ENCODE results near the gene LCNL1.

LCNL1 gene

GRCh38 chr9:136960212-136960937 is 22.4 kb upstream of the LCNL1 start:
- DNase-seq: no peak

GRCh38 chr9:136960938-136961275 is 21.9 kb upstream of the LCNL1 start:
- no peak for DNase-seq

DNA sequence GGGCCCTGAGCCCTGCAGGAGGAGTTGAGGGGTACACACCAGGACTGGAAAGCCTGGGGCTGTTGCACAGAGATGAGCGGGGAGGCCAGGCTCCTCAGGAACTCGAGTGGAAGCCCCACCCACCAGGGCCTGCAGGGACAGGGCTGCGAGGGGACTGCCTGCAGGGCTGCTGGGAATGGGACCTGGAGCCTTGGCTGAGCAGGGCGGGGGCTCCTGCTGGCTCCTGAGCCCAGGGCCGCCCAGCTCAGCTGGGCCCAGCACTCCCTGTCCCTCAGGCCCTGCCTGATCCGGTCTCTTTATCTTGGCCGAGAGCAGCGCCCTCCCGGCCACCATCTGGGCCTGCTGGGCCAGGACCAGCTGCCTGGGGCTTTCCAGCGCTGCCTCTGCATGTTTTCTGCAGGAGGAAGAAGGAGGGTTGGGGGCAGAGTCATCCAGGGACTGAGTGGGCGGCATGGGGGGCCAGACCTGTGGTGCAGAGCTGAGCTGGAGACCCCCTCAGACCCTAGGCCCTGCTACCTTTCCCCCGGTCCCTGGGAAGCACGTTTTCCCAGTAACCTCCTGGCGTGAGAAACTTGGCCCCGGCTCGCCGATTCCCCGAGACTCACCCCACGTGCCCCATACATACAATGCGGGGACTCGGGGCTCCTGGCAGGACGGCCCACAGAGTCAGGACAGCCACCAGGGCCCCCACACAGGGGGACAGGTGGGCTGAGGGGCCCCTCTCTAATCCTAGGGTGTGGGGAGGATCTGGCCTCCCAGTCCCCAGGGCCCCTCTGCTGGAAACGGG is 21.3 kb upstream of the LCNL1 start:
- DNase-seq: peak in 1 of 2 donors; percentile 37

DNA sequence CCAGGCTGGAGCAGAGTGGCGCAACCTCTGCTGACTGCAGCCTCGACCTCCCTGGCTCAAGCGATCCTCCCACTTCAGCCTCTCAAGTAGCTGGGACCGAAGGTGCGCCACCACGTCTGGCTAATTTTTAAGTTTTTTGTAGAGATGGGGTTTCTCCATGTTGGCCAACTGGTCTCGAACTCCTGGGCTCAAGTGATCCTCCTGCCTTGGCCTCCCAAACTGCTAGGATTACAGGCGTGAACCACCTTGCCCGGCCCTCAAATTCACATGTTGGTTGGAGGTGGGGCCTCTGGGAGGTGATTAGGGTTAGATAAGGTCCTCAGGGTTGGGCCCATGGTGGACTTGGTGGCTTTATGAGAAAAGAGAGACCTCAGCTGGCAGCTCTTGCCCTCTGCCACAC is 20.6 kb upstream of the LCNL1 start:
- no peak for DNase-seq

DNA sequence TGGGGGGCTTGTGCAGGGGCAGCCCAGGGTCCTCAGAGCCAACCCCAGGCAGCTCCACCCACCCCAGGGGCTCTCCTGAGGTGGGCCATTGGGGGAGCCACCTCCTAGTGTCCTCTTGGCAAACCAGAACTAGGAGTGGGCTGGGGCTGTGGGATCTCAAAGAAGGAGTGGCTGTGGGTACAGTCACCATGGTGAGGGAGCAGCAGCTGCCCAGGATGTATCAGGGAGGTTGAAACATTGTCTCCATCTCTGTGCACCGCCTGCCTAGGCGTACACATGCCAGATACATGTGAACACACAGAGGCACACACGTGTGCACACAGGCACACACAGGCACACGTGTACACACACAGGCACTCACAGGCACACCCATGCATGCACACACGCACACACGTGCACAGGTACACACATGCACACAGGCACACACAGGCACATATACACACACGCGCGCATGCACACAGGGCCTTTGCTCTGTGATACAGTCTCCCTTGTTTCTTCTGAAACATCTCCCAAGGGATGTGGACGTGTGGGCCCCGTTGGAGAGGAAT is 20.0 kb upstream of the LCNL1 start:
- DNase-seq: no peak

- no peak for DNase-seq
Observed at GRCh38 chr9:136963341-136963740, 19.5 kb upstream of the LCNL1 start.

DNA sequence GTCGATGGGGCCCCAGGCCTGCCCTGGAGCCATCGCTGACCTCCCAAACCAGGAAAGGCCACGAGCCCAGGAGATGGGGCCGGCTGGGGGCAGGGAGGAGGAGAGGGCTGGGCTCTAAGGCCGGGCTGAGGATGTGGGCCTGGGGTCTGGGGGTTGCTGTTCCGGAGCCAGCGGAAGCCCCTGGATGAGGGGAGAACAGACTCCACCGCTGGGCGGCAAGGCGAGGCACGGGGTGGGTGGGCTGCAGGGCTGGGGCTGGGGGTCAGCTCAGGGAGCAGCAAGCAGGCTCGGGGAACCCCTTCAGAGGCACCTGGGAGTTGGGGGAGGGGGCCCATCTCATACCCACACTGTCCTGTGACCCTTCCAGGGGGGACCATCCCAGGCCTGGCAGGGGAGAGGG is 19.0 kb upstream of the LCNL1 start:
- no peak for DNase-seq

DNA sequence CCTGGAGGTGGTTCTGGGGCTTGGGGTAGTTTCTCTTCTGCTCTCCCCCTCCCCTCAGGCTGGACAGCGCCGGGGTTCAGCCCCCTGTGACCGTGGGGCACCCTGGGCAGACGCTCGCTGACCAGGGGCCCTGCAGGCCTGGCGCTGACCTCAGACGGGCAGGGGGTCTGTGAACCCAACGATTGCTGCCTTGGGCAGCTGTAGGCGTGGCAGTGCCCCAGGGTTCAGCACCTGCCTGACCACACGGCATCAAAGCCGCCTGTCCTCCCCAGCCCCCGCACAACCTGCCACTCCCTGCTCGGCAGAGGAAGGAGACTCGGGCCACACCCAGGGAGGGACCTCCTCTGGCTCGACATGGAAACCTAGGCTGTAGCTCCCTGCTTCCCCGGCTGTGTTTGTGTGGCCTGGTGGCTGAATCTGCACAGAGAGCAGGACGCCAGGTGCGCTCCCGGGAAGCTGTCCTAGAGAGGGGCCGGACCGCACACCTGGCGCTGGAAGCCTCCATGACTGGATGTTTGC is 18.6 kb upstream of the LCNL1 start:
- no peak for DNase-seq

- no peak for DNase-seq
Observed at GRCh38 chr9:136964833-136965422, 17.9 kb upstream of the LCNL1 start.

GRCh38 chr9:136965771-136966484 is 16.9 kb upstream of the LCNL1 start:
- peak; percentile 57 to 88 for DNase-seq

DNA sequence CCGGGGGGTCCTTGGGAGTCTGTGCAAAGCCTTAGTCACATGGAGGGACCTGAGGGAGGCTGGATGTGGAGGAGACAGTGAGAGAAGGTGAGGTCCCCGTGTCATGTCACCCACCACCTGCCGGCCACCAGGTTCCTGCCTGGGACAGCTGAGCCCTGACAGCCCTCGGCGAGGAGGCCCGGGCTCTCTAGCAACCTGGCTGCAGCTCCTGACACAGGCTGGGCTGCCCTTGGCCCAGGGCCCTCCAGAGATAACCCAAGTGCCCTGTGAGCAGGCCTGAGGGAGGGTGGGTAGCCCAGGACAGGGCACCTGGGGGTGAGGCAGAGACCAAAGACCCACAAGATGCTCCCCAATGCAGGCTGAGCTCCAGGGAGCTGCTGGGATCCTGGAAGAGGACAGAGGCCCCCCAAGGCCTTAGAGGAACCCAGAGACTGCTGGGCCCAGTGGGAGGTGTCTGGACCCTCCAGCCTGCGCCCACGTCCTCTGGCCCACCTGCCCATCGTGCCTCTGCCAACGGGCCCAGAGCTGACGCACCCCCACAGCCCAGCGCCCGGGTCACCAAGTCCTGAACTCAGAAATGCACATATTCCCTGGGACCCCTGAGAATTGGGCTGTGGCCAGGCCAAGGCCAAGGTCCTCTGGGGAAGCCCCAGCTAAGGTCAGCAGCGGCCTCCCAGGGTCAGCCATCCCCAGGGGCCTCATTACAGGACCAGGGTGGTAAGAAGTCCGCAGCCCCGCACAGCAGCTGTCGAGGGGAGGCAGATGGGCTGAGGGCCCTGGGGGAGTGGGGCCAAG is 14.3 kb upstream of the LCNL1 start:
- DNase-seq: no peak

DNA sequence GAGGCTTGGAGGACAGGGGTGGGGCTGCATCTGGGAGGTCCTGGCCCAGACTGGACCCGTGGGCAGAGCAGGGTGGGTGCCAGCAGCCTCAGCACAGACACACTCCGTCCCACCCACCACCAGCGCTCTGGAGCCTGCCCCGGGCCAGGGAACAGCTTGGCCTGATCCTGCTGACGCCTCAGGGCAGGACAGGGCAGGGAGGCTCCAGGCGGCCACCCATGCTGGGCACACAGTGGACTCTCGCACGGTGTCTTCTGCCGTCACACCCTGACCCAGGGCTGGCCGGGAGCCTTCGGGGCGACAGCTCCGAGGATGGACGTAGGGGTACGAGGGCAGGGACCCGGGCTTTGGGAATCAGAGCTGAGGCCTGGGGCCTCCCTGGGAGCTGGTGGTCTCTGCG is 13.6 kb upstream of the LCNL1 start:
- DNase-seq: no peak

DNA sequence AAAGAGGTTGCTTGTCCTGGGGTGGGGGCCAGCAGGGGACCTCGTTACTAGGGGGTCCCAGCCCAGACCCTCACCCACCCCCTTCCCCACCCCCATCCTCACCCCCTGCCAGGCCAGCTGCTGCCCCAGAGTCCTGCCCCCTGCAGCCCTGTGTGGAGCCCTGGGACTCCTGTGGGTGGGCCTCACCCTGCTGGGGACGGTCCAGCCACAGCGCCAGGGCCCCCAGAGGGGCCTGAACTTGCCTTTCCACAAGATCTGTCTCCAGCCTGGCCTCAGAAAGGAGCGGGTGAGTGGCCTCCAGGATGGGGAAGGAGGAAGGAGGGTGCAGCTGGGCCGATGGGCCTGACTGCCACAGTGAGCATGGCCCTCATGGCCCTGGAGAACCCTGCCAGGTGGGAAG is 13.0 kb upstream of the LCNL1 start:
- no peak for DNase-seq

GRCh38 chr9:136970361-136970760 is 12.4 kb upstream of the LCNL1 start:
- no peak for DNase-seq

GRCh38 chr9:136971746-136972145 is 11.0 kb upstream of the LCNL1 start:
- DNase-seq: no peak

GRCh38 chr9:136972335-136972734 is 10.5 kb upstream of the LCNL1 start:
- no peak for DNase-seq

- no peak for DNase-seq
Observed at GRCh38 chr9:136972743-136973142, 10.1 kb upstream of the LCNL1 start.

GRCh38 chr9:136973618-136974617 is 8.9 kb upstream of the LCNL1 start:
- no peak for DNase-seq

DNA sequence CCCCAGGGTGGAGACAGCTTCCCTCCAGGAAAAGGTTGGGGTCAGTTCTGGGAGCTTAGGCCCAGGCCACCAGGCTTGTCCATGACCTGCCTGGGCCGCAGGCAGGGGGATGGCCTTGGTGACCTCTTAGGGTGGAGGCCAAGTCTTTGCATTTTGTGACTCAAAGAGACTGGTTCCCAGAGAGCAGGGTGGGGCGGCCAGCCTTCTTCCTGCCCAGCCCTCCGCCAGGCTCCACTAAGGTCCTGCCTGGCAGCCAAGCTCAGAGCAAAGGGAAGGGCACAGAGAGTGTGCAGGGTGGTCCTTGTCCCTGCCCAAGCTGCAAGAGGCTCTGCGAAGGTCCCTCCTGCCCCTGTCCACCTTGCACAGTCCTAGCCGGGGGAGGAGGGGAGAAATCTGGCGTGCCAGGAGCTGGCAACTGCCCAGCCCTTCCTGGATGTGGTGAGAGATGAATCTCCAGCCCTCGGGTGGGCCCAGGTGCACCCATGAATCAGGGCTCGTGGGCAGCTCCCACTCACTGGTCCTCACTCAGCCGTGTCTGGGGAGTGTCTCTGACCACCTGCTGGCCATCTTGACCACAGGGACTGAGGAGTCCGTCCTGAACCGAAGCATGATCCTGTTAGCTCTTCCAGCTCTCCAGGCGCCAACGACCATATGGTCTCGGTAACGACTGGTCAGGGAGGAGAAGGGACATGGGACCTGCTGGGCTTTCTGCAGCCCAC is 7.8 kb upstream of the LCNL1 start:
- no peak for DNase-seq

- DNase-seq: peak; percentile 36 to 83
Observed at GRCh38 chr9:136975644-136976043, 7.1 kb upstream of the LCNL1 start.
